Liver (tissue), 3 donors: ENCODE data around the gene NUBPL.

Experiments
- FOXA1 ChIP-seq: IDR thresholded peaks from 2 replicates; pipeline ENCODE4 v1.6.1; 2016; ENCODE audit warnings: antibody characterized with exemption
- GABPA ChIP-seq, 2 donors: IDR thresholded peaks in 1 of 2; conservative IDR thresholded peaks in 1 of 2; 2 replicates each; pipeline ENCODE4 v1.6.1; 2016; ENCODE audit warnings: antibody characterized with exemption in 2 of 2, mild to moderate bottlenecking in 1 of 2, moderate library complexity in 1 of 2
- HNF4A ChIP-seq, 2 donors: conservative IDR thresholded peaks; 2 replicates each; pipeline ENCODE4 v1.6.1; 2016; ENCODE audit warnings: antibody characterized with exemption in 2 of 2, mild to moderate bottlenecking in 2 of 2
- JUND ChIP-seq, 2 donors: IDR thresholded peaks; 2 replicates each; pipeline ENCODE4 v1.6.1; 2016; ENCODE audit warnings: antibody characterized with exemption in 2 of 2
- SP1 ChIP-seq: IDR thresholded peaks from 2 replicates; pipeline ENCODE4 v1.6.1; 2018; ENCODE audit warnings: antibody characterized with exemption, mild to moderate bottlenecking
- TAF1 ChIP-seq: conservative IDR thresholded peaks from 2 replicates; pipeline ENCODE4 v1.6.1; 2016; ENCODE audit warnings: antibody characterized with exemption, mild to moderate bottlenecking
- YY1 ChIP-seq: IDR thresholded peaks from 2 replicates; pipeline ENCODE4 v1.6.1; 2016; ENCODE audit warnings: antibody characterized with exemption, mild to moderate bottlenecking
- TF ChIP-seq, protein P1 (sequence below): fragments of 150-350 bp; IDR thresholded peaks from 2 replicates; pipeline ENCODE4 v1.5.1; 2017; ENCODE audit warnings: improper control_type of control experiment, low read depth, low read length; ENCODE audit not compliant: missing input control
- TF ChIP-seq, protein P2 (sequence below): IDR thresholded peaks from 2 replicates; pipeline ENCODE4 v1.6.1; 2016; ENCODE audit warnings: antibody characterized with exemption
- TF ChIP-seq, protein P3 (sequence below): IDR thresholded peaks from 2 replicates; pipeline ENCODE4 v1.6.1; 2016; ENCODE audit warnings: antibody characterized with exemption, mild to moderate bottlenecking
- TF ChIP-seq, protein P4 (sequence below): IDR thresholded peaks from 2 replicates; pipeline ENCODE4 v1.6.1; 2016; ENCODE audit warnings: antibody characterized with exemption
- TF ChIP-seq, protein P5 (sequence below): IDR thresholded peaks from 2 replicates; pipeline ENCODE4 v1.6.1; 2016; ENCODE audit warnings: antibody characterized with exemption
- donor health status: healthy.
- donor health status: healthy.

DNA sequence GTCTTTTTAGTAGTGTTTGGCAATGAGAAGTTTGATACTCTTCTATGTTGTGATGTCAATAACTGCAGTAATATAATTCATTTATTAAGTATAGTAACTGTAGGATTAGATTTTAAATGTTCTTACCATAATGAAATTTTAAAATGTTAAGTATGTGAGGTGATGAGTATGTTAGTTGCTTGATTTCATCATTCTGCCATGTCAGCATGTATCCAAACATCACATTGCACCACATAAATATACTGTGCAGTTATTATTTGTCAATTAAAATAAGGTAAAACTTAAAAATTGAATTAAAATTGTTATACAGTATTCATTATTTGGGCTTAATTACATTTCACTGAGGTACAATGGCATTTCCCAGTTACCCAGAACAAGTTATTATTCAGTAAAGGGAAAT lies 138.6 kb downstream of the NUBPL start:
- TF ChIP-seq, protein P1, sequence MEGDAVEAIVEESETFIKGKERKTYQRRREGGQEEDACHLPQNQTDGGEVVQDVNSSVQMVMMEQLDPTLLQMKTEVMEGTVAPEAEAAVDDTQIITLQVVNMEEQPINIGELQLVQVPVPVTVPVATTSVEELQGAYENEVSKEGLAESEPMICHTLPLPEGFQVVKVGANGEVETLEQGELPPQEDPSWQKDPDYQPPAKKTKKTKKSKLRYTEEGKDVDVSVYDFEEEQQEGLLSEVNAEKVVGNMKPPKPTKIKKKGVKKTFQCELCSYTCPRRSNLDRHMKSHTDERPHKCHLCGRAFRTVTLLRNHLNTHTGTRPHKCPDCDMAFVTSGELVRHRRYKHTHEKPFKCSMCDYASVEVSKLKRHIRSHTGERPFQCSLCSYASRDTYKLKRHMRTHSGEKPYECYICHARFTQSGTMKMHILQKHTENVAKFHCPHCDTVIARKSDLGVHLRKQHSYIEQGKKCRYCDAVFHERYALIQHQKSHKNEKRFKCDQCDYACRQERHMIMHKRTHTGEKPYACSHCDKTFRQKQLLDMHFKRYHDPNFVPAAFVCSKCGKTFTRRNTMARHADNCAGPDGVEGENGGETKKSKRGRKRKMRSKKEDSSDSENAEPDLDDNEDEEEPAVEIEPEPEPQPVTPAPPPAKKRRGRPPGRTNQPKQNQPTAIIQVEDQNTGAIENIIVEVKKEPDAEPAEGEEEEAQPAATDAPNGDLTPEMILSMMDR: no peak
- TF ChIP-seq TAF1: no peak
- TF ChIP-seq, protein P2, sequence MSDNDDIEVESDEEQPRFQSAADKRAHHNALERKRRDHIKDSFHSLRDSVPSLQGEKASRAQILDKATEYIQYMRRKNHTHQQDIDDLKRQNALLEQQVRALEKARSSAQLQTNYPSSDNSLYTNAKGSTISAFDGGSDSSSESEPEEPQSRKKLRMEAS: no peak
- TF ChIP-seq YY1: no peak
- TF ChIP-seq SP1: no peak
- TF ChIP-seq GABPA (IDR thresholded peaks at IDR 0.05 in 1 of 2, conservative IDR thresholded peaks at IDR 0.05 in 1 of 2): no peak
- TF ChIP-seq JUND (IDR thresholded peaks at IDR 0.05): no peak
- TF ChIP-seq, protein P3, sequence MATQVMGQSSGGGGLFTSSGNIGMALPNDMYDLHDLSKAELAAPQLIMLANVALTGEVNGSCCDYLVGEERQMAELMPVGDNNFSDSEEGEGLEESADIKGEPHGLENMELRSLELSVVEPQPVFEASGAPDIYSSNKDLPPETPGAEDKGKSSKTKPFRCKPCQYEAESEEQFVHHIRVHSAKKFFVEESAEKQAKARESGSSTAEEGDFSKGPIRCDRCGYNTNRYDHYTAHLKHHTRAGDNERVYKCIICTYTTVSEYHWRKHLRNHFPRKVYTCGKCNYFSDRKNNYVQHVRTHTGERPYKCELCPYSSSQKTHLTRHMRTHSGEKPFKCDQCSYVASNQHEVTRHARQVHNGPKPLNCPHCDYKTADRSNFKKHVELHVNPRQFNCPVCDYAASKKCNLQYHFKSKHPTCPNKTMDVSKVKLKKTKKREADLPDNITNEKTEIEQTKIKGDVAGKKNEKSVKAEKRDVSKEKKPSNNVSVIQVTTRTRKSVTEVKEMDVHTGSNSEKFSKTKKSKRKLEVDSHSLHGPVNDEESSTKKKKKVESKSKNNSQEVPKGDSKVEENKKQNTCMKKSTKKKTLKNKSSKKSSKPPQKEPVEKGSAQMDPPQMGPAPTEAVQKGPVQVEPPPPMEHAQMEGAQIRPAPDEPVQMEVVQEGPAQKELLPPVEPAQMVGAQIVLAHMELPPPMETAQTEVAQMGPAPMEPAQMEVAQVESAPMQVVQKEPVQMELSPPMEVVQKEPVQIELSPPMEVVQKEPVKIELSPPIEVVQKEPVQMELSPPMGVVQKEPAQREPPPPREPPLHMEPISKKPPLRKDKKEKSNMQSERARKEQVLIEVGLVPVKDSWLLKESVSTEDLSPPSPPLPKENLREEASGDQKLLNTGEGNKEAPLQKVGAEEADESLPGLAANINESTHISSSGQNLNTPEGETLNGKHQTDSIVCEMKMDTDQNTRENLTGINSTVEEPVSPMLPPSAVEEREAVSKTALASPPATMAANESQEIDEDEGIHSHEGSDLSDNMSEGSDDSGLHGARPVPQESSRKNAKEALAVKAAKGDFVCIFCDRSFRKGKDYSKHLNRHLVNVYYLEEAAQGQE: no peak
- TF ChIP-seq, protein P4, sequence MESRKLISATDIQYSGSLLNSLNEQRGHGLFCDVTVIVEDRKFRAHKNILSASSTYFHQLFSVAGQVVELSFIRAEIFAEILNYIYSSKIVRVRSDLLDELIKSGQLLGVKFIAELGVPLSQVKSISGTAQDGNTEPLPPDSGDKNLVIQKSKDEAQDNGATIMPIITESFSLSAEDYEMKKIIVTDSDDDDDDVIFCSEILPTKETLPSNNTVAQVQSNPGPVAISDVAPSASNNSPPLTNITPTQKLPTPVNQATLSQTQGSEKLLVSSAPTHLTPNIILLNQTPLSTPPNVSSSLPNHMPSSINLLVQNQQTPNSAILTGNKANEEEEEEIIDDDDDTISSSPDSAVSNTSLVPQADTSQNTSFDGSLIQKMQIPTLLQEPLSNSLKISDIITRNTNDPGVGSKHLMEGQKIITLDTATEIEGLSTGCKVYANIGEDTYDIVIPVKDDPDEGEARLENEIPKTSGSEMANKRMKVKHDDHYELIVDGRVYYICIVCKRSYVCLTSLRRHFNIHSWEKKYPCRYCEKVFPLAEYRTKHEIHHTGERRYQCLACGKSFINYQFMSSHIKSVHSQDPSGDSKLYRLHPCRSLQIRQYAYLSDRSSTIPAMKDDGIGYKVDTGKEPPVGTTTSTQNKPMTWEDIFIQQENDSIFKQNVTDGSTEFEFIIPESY: no peak
- TF ChIP-seq, protein P5, sequence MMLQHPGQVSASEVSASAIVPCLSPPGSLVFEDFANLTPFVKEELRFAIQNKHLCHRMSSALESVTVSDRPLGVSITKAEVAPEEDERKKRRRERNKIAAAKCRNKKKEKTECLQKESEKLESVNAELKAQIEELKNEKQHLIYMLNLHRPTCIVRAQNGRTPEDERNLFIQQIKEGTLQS: no peak
- no peak for TF ChIP-seq HNF4A (conservative IDR thresholded peaks at IDR 0.05)
- TF ChIP-seq FOXA1: no peak
